Measurements from ENCODE around the gene ARMH2. TPM values are rescaled to one million over a fixed set of nuclear protein-coding genes. Genes with fewer than 3 reads are reported as not detected.

The ARMH2 gene
- total and polyA plus RNA-seq, 10 of the 15 experiments (the other 5 are each of a cell fraction or from before 2014, with no cell fraction given) = 0.18 to 0.46 TPM; not detected in 8

- H3K4me2 ChIP-seq (ENCODE audit: control insufficient read depth, insufficient read depth) = peak overlapping the region; percentile 91
Measured at GRCh38 chr6:24778878-24779277, 19.8 kb downstream of the ARMH2 start.

More at GRCh38 chr6:24778878-24779277, 19.8 kb downstream of the ARMH2 start:
- Histone ChIP-seq H3K4me1 (ENCODE audit: control insufficient read depth, insufficient read depth, low read length) (peaks cover 3% of the 10 kb centered on the region; the same call in 1 of the 2 replicates), H4K20me1 (ENCODE audit: control insufficient read depth, insufficient read depth) (no peaks in the 10 kb centered on the region; the same call in 1 of the 2 replicates), H3K36me3 (ENCODE audit: control insufficient read depth in 2 of 2, insufficient read depth in 2 of 2, low read length in 1 of 2) (peaks cover 2 to 13% of the 10 kb centered on the region in 2 experiments; a peak in 3 of 4 replicates), H3K9me3 (replicated peaks; ENCODE audit: control insufficient read depth, insufficient read depth, low read length) (no peaks in the 10 kb centered on the region), H3K9ac (ENCODE audit: control insufficient read depth, insufficient read depth, low read length) (peak overlapping the region; percentile 66), H3K27ac (ENCODE audit: control insufficient read depth, insufficient read depth) (peak overlapping the region; percentile 87), H2AFZ (ENCODE audit: control insufficient read depth, low read depth, low read length) (no peak overlapping the region), H3K27me3 (replicated peaks in 1 of 2; ENCODE audit: control insufficient read depth in 2 of 2, insufficient read depth in 2 of 2, low read length in 1 of 2) (no peaks in the 10 kb centered on the region), H3K79me2 (ENCODE audit: control insufficient read depth, insufficient read depth, low read length) (peaks cover 76% of the 10 kb centered on the region), H3K4me3 (peak overlapping the region; percentile 66)
- FAIRE-seq (no peak), DNase-seq (ENCODE audit: low read depth, low spot score) (no peak), ATAC-seq (no peak)
- intact Hi-C loops (cut with micrococcal nuclease; ENCODE audit: unreplicated experiment) = loop anchor here (5.0 to 10.0 kb wide), 5 partner anchors 153 to 374 kb away; partner anchors contain the start of gene MRS2
- in situ Hi-C loops (cut with MboI) = no loop called here
- ChIA-PET CTCF (interaction anchor here (0.6 to 2.5 kb wide), 19 partner anchors 25 to 372 kb away, joined by 3 to 9 read pairs (median 5); no protein-coding TSS in a partner anchor), SMC1A (ENCODE audit: uncharacterized antibody, unreplicated experiment) (interaction anchor here (0.7 to 3.2 kb wide), 21 partner anchors 9 to 370 kb away, joined by 3 to 19 read pairs (median 4); partner anchors contain the start of genes ARMH2, C6orf62 and RIPOR2), POLR2A (interaction anchor here (1.0 to 2.3 kb wide), 9 partner anchors 36 to 274 kb away, joined by 3 to 25 read pairs (median 5); partner anchors contain the start of gene C6orf62), RAD21 (ENCODE audit: unreplicated experiment) (interaction anchor here (1.0 to 3.2 kb wide), 18 partner anchors 16 to 292 kb away, joined by 3 to 14 read pairs (median 5); partner anchors contain the start of gene C6orf62)
- peak; percentile 9; the same call in 1 of the 2 replicates for TF ChIP-seq MLLT1 (IDR thresholded peaks at IDR 0.05)
- TF ChIP-seq CEBPZ (IDR thresholded peaks at IDR 0.05; ENCODE audit: low read depth, low read length) = no peak
- no TSS peak for BruUV-seq (replicated peaks)

All from GM12878 (cell line).